AG09319 (cell line): Measurements from ENCODE around the gene DGKE.

ENCODE experiments used
- DNase-seq: peaks from one replicate; pipeline ENCODE4 v3.0.0-alpha.2; 2010; ENCODE audit warnings: low read depth; ENCODE audit errors: extremely low read depth
- CTCF ChIP-seq: IDR thresholded peaks from 2 replicates; pipeline ENCODE4 v1.5.1; 2011; ENCODE audit warnings: low read depth, mild to moderate bottlenecking, inconsistent platforms, low read length, moderate library complexity

DGKE gene

GRCh38 chr17:56881685-56882295 is 47.8 kb downstream of the DGKE start:
- no peak for DNase-seq
- TF ChIP-seq CTCF: no peak

GRCh38 chr17:56883616-56884015 is 49.7 kb downstream of the DGKE start:
- TF ChIP-seq CTCF: no peak

GRCh38 chr17:56884483-56885311 is 50.7 kb downstream of the DGKE start:
- DNase-seq: no peak
- no peak for TF ChIP-seq CTCF

More at GRCh38 chr17:56883616-56884015, 49.7 kb downstream of the DGKE start:
- DNase-seq: no peak

GRCh38 chr17:56885312-56885657 is 51.3 kb downstream of the DGKE start:
- no peak for DNase-seq
- no peak for TF ChIP-seq CTCF

- TF ChIP-seq CTCF: no peak
- DNase-seq: no peak
Observed at GRCh38 chr17:56886288-56886731, 52.4 kb downstream of the DGKE start.

- TF ChIP-seq CTCF: no peak
Observed at GRCh38 chr17:56887105-56887504, 53.2 kb downstream of the DGKE start.

More at GRCh38 chr17:56887105-56887504, 53.2 kb downstream of the DGKE start:
- DNase-seq: no peak
